A673 (cell line): ENCODE results near the gene LRRC4. TPM values are rescaled to one million over a fixed set of nuclear protein-coding genes. Genes with fewer than 3 reads are reported as not detected.

Source experiments
- BruUV-seq: library from RNA; stranded (reverse); fragments of 400-500 nt; replicated peaks from 2 replicates; lab custom pipeline; 2021; lab: Mats Ljungman, UMichigan
- CTCF ChIA-PET: fragments of 300-600 bp; sonication (Branson Sonifier 250); formaldehyde crosslinking; loops from one replicate; lab custom pipeline; 2022; ENCODE audit warnings: antibody characterized with exemption; lab: Charles Lee
- POLR2A ChIA-PET: fragments of 300-600 bp; sonication (Branson Sonifier 250); formaldehyde crosslinking; loops from one replicate; lab custom pipeline; 2022; ENCODE audit warnings: antibody characterized with exemption; ENCODE audit not compliant: low non-redundant PET; lab: Charles Lee
- DNase-seq: peaks from one replicate; pipeline ENCODE4 v3.0.0-alpha.2; 2015; ENCODE audit warnings: low spot score
- H3K27ac ChIP-seq: fragments of 200-600 bp; sonication (generic); 2 replicates; pipeline ENCODE4 v1.5.1; 2016; ENCODE audit warnings: mixed run types, low read depth, mild to moderate bottlenecking, mixed read lengths, antibody characterized with exemption, low read length; ENCODE audit not compliant: poor library complexity, severe bottlenecking
- H3K27me3 ChIP-seq: fragments of 200-600 bp; sonication (generic); replicated peaks from 2 replicates; pipeline ENCODE4 v1.6.1; 2017; ENCODE audit warnings: mixed run types, low read depth, mild to moderate bottlenecking, mixed read lengths, antibody characterized with exemption, low read length; ENCODE audit not compliant: insufficient read depth, poor library complexity
- H3K36me3 ChIP-seq: fragments of 200-600 bp; sonication (generic); 2 replicates; pipeline ENCODE4 v1.6.1; 2016; ENCODE audit warnings: mixed run types, mild to moderate bottlenecking, mixed read lengths, antibody characterized with exemption, low read length; ENCODE audit not compliant: insufficient read depth, poor library complexity, severe bottlenecking
- H3K4me1 ChIP-seq: fragments of 200-600 bp; sonication (generic); 2 replicates; pipeline ENCODE4 v1.6.1; 2017; ENCODE audit warnings: mixed run types, mild to moderate bottlenecking, mixed read lengths, antibody characterized with exemption, low read length; ENCODE audit not compliant: insufficient read depth, poor library complexity, severe bottlenecking
- H3K4me3 ChIP-seq: fragments of 200-600 bp; sonication (generic); 2 replicates; pipeline ENCODE4 v1.5.1; 2016; ENCODE audit warnings: low read depth, mixed run types, mild to moderate bottlenecking, mixed read lengths, low read length; ENCODE audit not compliant: poor library complexity, severe bottlenecking
- H3K9me3 ChIP-seq: fragments of 200-600 bp; sonication (generic); 2 replicates; pipeline ENCODE4 v1.6.1; 2016; ENCODE audit warnings: mixed run types, low read depth, mild to moderate bottlenecking, mixed read lengths, antibody characterized with exemption, low read length; ENCODE audit not compliant: poor library complexity, severe bottlenecking
- EZH2 ChIP-seq: fragments of 200-600 bp; sonication (generic); IDR thresholded peaks from 2 replicates; pipeline ENCODE4 v1.6.1; 2017; ENCODE audit warnings: borderline replicate concordance, low read depth, mild to moderate bottlenecking, mixed read lengths, antibody characterized with exemption, low read length; ENCODE audit not compliant: poor library complexity, severe bottlenecking
- intact Hi-C: fragments of 100-400 bp; cut with micrococcal nuclease; formaldehyde crosslinking; loops from one replicate; pipeline ENCODE4 v1.10.0; 2022; ENCODE audit not compliant: unreplicated experiment
- total RNA-seq: library from RNA; stranded (reverse); gene quantifications from 2 replicates; pipeline ENCODE4 v1.2.3, GENCODE V29; 2021
- TF ChIP-seq, protein P1 (sequence below): fragments of 300-800, 200-600 bp; sonication (generic); conservative IDR thresholded peaks from 2 replicates; pipeline ENCODE4 v1.5.1; 2017; ENCODE audit warnings: low read depth, mild to moderate bottlenecking, antibody characterized with exemption, low read length, moderate library complexity, mixed read lengths

The LRRC4 gene
- total RNA-seq, 1 experiment from 2014 or later, result 16.1 TPM

DNA sequence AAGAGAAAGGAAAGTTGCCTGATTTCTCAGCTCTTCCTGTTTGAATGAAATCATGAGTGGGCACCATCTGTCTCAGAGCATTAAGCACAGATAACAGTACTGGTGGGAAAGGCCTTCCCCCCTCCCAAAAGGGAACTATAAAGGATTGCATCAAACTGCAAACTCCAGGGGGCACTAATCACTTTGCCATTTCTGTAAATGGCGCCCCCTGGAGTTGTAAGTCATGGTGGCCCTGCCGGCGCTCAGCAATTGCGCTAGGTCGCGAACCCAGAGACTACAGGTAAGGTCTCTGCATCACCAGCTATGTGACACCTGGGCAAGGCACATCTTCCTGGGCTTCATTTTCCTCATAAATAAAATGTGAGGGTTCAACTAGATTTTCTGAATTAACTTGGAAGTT lies 11.1 kb downstream of the LRRC4 start:
- no peaks in the 10 kb centered on the region for H3K27me3 ChIP-seq

DNA sequence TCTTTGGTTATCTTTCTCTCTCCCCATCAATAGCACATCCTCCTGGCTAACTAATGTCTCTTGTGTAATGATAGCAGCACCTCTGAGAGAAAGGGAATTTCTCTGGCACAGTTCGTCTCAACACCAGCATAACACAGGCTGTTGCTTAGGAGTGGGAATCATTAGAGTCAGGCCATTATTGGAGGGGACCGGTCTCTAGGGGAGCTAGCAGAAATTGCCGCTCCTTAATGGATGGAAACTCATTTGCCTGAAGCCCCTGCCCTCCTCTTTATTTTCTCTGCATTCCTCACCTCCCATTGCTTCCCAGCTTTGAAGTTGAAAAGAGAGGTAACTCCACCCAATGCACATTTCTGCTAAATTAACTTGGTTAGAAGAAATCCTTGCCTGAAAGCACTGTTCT lies 11.9 kb downstream of the LRRC4 start:
- ChIA-PET POLR2A (no interaction called here), CTCF (interaction anchor here (0.6 kb wide), 1 partner anchor 194 kb away, joined by 3 read pairs; no protein-coding TSS in a partner anchor)
- Histone ChIP-seq H3K27me3 (no peaks in the 10 kb centered on the region), H3K27ac (no peak overlapping the region), H3K36me3 (no peaks in the 10 kb centered on the region), H3K4me1 (peaks cover 37% of the 10 kb centered on the region), H3K4me3 (no peak overlapping the region), H3K9me3 (no peaks in the 10 kb centered on the region)
- intact Hi-C loops, result no loop called here
- DNase-seq, result no peak
- TF ChIP-seq, protein P1, sequence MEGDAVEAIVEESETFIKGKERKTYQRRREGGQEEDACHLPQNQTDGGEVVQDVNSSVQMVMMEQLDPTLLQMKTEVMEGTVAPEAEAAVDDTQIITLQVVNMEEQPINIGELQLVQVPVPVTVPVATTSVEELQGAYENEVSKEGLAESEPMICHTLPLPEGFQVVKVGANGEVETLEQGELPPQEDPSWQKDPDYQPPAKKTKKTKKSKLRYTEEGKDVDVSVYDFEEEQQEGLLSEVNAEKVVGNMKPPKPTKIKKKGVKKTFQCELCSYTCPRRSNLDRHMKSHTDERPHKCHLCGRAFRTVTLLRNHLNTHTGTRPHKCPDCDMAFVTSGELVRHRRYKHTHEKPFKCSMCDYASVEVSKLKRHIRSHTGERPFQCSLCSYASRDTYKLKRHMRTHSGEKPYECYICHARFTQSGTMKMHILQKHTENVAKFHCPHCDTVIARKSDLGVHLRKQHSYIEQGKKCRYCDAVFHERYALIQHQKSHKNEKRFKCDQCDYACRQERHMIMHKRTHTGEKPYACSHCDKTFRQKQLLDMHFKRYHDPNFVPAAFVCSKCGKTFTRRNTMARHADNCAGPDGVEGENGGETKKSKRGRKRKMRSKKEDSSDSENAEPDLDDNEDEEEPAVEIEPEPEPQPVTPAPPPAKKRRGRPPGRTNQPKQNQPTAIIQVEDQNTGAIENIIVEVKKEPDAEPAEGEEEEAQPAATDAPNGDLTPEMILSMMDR, result no peak
- TF ChIP-seq EZH2, result no peak
- no TSS peak for BruUV-seq

More for the DNA sequence above, 11.1 kb downstream of the LRRC4 start:
- Histone ChIP-seq H3K4me1 (peaks cover 40% of the 10 kb centered on the region), H3K4me3 (no peak overlapping the region), H3K36me3 (no peaks in the 10 kb centered on the region), H3K9me3 (no peaks in the 10 kb centered on the region), H3K27ac (peak overlapping the region; percentile 6)
- BruUV-seq, result no TSS peak
- peak; percentile 52 for DNase-seq
- TF ChIP-seq, protein P1, result peak; percentile 60
- TF ChIP-seq EZH2, result no peak
- ChIA-PET POLR2A (no interaction called here), CTCF (no interaction called here)
- intact Hi-C loops, result no loop called here

GRCh38 chr7:128017862-128018845 lies 13.1 kb downstream of the LRRC4 start:
- BruUV-seq, result no TSS peak
- Histone ChIP-seq H3K27ac (no peak overlapping the region), H3K4me3 (no peak overlapping the region), H3K27me3 (no peaks in the 10 kb centered on the region), H3K36me3 (no peaks in the 10 kb centered on the region), H3K9me3 (no peaks in the 10 kb centered on the region), H3K4me1 (peaks cover 36% of the 10 kb centered on the region)
- ChIA-PET POLR2A (no interaction called here), CTCF (interaction anchor here (0.6 kb wide), 1 partner anchor 18 kb away, joined by 5 read pairs; no protein-coding TSS in a partner anchor)
- TF ChIP-seq, protein P1, result no peak
- TF ChIP-seq EZH2, result no peak
- no peak for DNase-seq
- intact Hi-C loops, result no loop called here
